IMR-90 (cell line): Measurements from ENCODE around the gene SIGLEC15. TPM values are rescaled to one million over a fixed set of nuclear protein-coding genes. Genes with fewer than 3 reads are reported as not detected.
A peak's percentile ranks its signal among the peaks of the same experiment; 100 is the strongest.

Experiments used
- ATAC-seq: fragments of 200-7000 bp; cut with Tn5 transposase; 2 replicates; pipeline ENCODE4 v1.9.1; 2020; ENCODE audit warnings: low read depth, mild to moderate bottlenecking, moderate library complexity
- BruUV-seq: library from RNA; stranded (reverse); fragments of 400-500 nt; replicated peaks from 2 replicates; lab custom pipeline; 2021; lab: Mats Ljungman, UMichigan
- CTCF ChIA-PET: fragments of 300-600 bp; formaldehyde crosslinking; extraction: SDS; loops from one replicate; lab custom pipeline; 2021; ENCODE audit warnings: antibody characterized with exemption; lab: Yijun Ruan, JAX
- POLR2A ChIA-PET: fragments of 300-600 bp; sonication (Branson Sonifier 250); formaldehyde crosslinking; loops from one replicate; lab custom pipeline; 2022; ENCODE audit warnings: antibody characterized with exemption; ENCODE audit not compliant: unreplicated experiment; lab: Charles Lee
- DNase-seq: peaks from one replicate; pipeline ENCODE4 v3.0.0; 2013
- H2AFZ ChIP-seq: replicated peaks from 2 replicates; pipeline ENCODE3; 2013; ENCODE audit warnings: low read length, mild to moderate bottlenecking; ENCODE audit not compliant: poor library complexity
- H2AK5ac ChIP-seq: 2 replicates; pipeline ENCODE4 v1.6.1; 2013; ENCODE audit warnings: low read depth, low read length, inconsistent platforms
- H2AK9ac ChIP-seq: replicated peaks from 2 replicates; pipeline ENCODE3; 2013; ENCODE audit warnings: mild to moderate bottlenecking, low read depth, low read length, moderate library complexity; ENCODE audit not compliant: poor library complexity
- H2BK120ac ChIP-seq: 2 replicates; pipeline ENCODE4 v1.6.1; 2013; ENCODE audit warnings: low read depth, low read length, inconsistent platforms
- H2BK15ac ChIP-seq: 3 replicates; pipeline ENCODE4 v1.6.1; 2013; ENCODE audit warnings: low read depth, low read length, inconsistent platforms
- H2BK20ac ChIP-seq: 2 replicates; pipeline ENCODE4 v1.6.1; 2013; ENCODE audit warnings: low read depth, mild to moderate bottlenecking, inconsistent platforms, low read length, moderate library complexity
- H2BK5ac ChIP-seq: 2 replicates; pipeline ENCODE4 v1.6.1; 2013; ENCODE audit warnings: mild to moderate bottlenecking, low read depth, low read length, inconsistent platforms; ENCODE audit not compliant: poor library complexity, severe bottlenecking
- H3K14ac ChIP-seq: replicated peaks from 2 replicates; pipeline ENCODE4 v1.6.1; 2013; ENCODE audit warnings: low read depth, low read length, inconsistent platforms
- H3K18ac ChIP-seq: 2 replicates; pipeline ENCODE4 v1.6.1; 2013; ENCODE audit warnings: low read depth, low read length, control low read depth
- H3K23ac ChIP-seq: 2 replicates; pipeline ENCODE4 v1.6.1; 2013; ENCODE audit warnings: low read depth, low read length, inconsistent platforms
- H3K27ac ChIP-seq: 2 replicates; pipeline ENCODE4 v1.5.1; 2013; ENCODE audit warnings: mild to moderate bottlenecking, control low read depth, low read length; ENCODE audit not compliant: insufficient read depth
- H3K27me3 ChIP-seq: 2 replicates; pipeline ENCODE4 v1.6.1; 2013; ENCODE audit warnings: low read length; ENCODE audit not compliant: control insufficient read depth, insufficient read depth
- H3K36me3 ChIP-seq: 2 replicates; pipeline ENCODE4 v1.6.1; 2013; ENCODE audit warnings: low read length, mixed read lengths; ENCODE audit not compliant: control insufficient read depth, insufficient read depth
- H3K4ac ChIP-seq: 2 replicates; pipeline ENCODE4 v1.6.1; 2013; ENCODE audit warnings: low read depth, low read length, inconsistent platforms
- H3K4me1 ChIP-seq: 2 replicates; pipeline ENCODE4 v1.6.1; 2013; ENCODE audit warnings: low read length, mixed read lengths; ENCODE audit not compliant: control insufficient read depth, insufficient read depth
- H3K4me2 ChIP-seq: 2 replicates; pipeline ENCODE4 v1.6.1; 2013; ENCODE audit warnings: low read depth, mild to moderate bottlenecking, control low read depth, low read length, moderate library complexity
- H3K4me3 ChIP-seq: 2 replicates; pipeline ENCODE4 v1.5.1; 2013; ENCODE audit warnings: low read depth, mild to moderate bottlenecking, control low read depth, low read length, moderate library complexity; ENCODE audit not compliant: insufficient read depth
- H3K56ac ChIP-seq: 2 replicates; pipeline ENCODE4 v1.6.1; 2013; ENCODE audit warnings: low read length, inconsistent platforms; ENCODE audit not compliant: insufficient read depth; ENCODE audit errors: extremely low read depth
- H3K79me1 ChIP-seq, 2 experiments: 2 replicates each; pipeline ENCODE4 v1.6.1; 2013; ENCODE audit warnings: low read length in 2 of 2, inconsistent platforms in 1 of 2, low read depth in 1 of 2
- H3K9ac ChIP-seq: 2 replicates; pipeline ENCODE4 v1.6.1; 2013; ENCODE audit warnings: low read depth, low read length, control low read depth
- H3K9me1 ChIP-seq: 2 replicates; pipeline ENCODE4 v1.6.1; 2013; ENCODE audit warnings: low read length, inconsistent platforms; ENCODE audit not compliant: insufficient read depth
- H3K9me3 ChIP-seq: 2 replicates; pipeline ENCODE4 v1.6.1; 2013; ENCODE audit warnings: low read length; ENCODE audit not compliant: control insufficient read depth, insufficient read depth
- H4K20me1 ChIP-seq: 2 replicates; pipeline ENCODE4 v1.6.1; 2013; ENCODE audit warnings: low read length, inconsistent platforms; ENCODE audit not compliant: insufficient read depth
- H4K5ac ChIP-seq: 2 replicates; pipeline ENCODE4 v1.6.1; 2013; ENCODE audit warnings: mild to moderate bottlenecking, low read depth, low read length, control low read depth
- H4K8ac ChIP-seq, 2 experiments: 2 replicates each; pipeline ENCODE4 v1.6.1; 2013; ENCODE audit warnings: low read depth in 2 of 2, low read length in 2 of 2, control low read depth in 1 of 2, inconsistent platforms in 1 of 2
- H4K91ac ChIP-seq: 2 replicates; pipeline ENCODE4 v1.6.1; 2013; ENCODE audit warnings: low read depth, low read length, inconsistent platforms; ENCODE audit not compliant: insufficient read depth
- BHLHE40 ChIP-seq: fragments of 150-350 bp; IDR thresholded peaks from 2 replicates; pipeline ENCODE4 v1.6.1; 2016; ENCODE audit warnings: mild to moderate bottlenecking, low read depth, low read length
- CEBPB ChIP-seq: IDR thresholded peaks from 2 replicates; pipeline ENCODE4 v1.6.1; 2012; ENCODE audit warnings: low read depth, low read length, improper control_type of control experiment
- CHD1 ChIP-seq: IDR thresholded peaks from 2 replicates; pipeline ENCODE4 v1.6.1; 2012; ENCODE audit warnings: low read depth, low read length, improper control_type of control experiment
- FOS ChIP-seq: fragments of 150-350 bp; IDR thresholded peaks from 2 replicates; pipeline ENCODE4 v1.6.1; 2016; ENCODE audit warnings: low read depth, low read length
- MAFK ChIP-seq: IDR thresholded peaks from 2 replicates; pipeline ENCODE4 v1.6.1; 2012; ENCODE audit warnings: low read depth, low read length, improper control_type of control experiment
- MAZ ChIP-seq: IDR thresholded peaks from 2 replicates; pipeline ENCODE4 v1.6.1; 2012; ENCODE audit warnings: low read depth, mild to moderate bottlenecking, low read length, improper control_type of control experiment, moderate library complexity, borderline replicate concordance
- MXI1 ChIP-seq: IDR thresholded peaks from 2 replicates; pipeline ENCODE4 v1.6.1; 2012; ENCODE audit warnings: low read depth, mild to moderate bottlenecking, low read length, moderate library complexity, borderline replicate concordance
- NFE2L2 ChIP-seq: fragments of 150-350 bp; IDR thresholded peaks from 2 replicates; pipeline ENCODE4 v1.6.1; 2016; ENCODE audit warnings: low read depth, mild to moderate bottlenecking, low read length
- POLR2A ChIP-seq: IDR thresholded peaks from 2 replicates; pipeline ENCODE4 v1.6.1; 2012; ENCODE audit warnings: mild to moderate bottlenecking, low read depth, low read length
- RAD21 ChIP-seq: IDR thresholded peaks from 2 replicates; pipeline ENCODE4 v1.6.1; 2012; ENCODE audit warnings: low read length, improper control_type of control experiment
- RCOR1 ChIP-seq: IDR thresholded peaks from 2 replicates; pipeline ENCODE4 v1.6.1; 2012; ENCODE audit warnings: mild to moderate bottlenecking, low read length, improper control_type of control experiment; ENCODE audit not compliant: insufficient replicate concordance
- RFX5 ChIP-seq: IDR thresholded peaks from 2 replicates; pipeline ENCODE4 v1.8.0; 2012; ENCODE audit warnings: low read depth, mild to moderate bottlenecking, low read length, moderate library complexity
- SMC3 ChIP-seq: fragments of 150-350 bp; IDR thresholded peaks from 2 replicates; pipeline ENCODE4 v1.6.1; 2016; ENCODE audit warnings: low read depth, mild to moderate bottlenecking, antibody characterized with exemption, low read length, moderate library complexity
- WGBS, 2 experiments: methylation state at CpG; one replicate each; pipeline versions ENCODE4 v1.1.5 to v1.1.7; 2013; ENCODE audit warnings: missing lambda C conversion rate in 2 of 2; ENCODE audit not compliant: insufficient read length in 1 of 2; ENCODE audit errors: extremely low coverage in 2 of 2; 5-methylcytosine and 5-hydroxymethylcytosine counted together
- dilution Hi-C: fragments of 300-500 bp; cut with HindIII; formaldehyde crosslinking; loops from one replicate; pipeline ENCODE4 v1.14.3; 2018; ENCODE audit warnings: low sequenced_read_pairs; ENCODE audit not compliant: unreplicated experiment
- in situ Hi-C: fragments of 300-500 bp; cut with MboI; formaldehyde crosslinking; loops from 3 replicates; pipeline ENCODE4 v1.14.3; 2019; ENCODE audit warnings: low sequenced_read_pairs, inconsistent platforms, mixed read lengths
- intact Hi-C: fragments of 100-400 bp; cut with micrococcal nuclease; formaldehyde crosslinking; loops from 2 replicates; pipeline ENCODE4 v1.10.0; 2022
- polyA plus RNA-seq, 3 experiments: library from polyadenylated mRNA; depleted of rRNA; stranded (reverse); fragments of >200 nt; gene quantifications; 2 replicates each; pipeline ENCODE4 v1.2.3, GENCODE V29; 2012; ENCODE audit warnings: low replicate concordance in 1 of 3
- total RNA-seq: library from RNA; depleted of rRNA; stranded (reverse); fragments of >200 nt; gene quantifications from 2 replicates; pipeline ENCODE4 v1.2.3, GENCODE V29; 2012
- TF ChIP-seq, protein P1 (sequence below): fragments of 150-350 bp; IDR thresholded peaks from 2 replicates; pipeline ENCODE4 v1.6.1; 2016; ENCODE audit warnings: low read depth, mild to moderate bottlenecking, low read length, moderate library complexity, borderline replicate concordance
- TF ChIP-seq, protein P2 (sequence below): conservative IDR thresholded peaks from 2 replicates; pipeline ENCODE4 v1.5.1; 2012; ENCODE audit warnings: mild to moderate bottlenecking, low read depth, low read length, improper control_type of control experiment
- TF ChIP-seq, protein P3 (sequence below): fragments of 150-350 bp; IDR thresholded peaks from 2 replicates; pipeline ENCODE4 v1.6.1; 2017; ENCODE audit warnings: mild to moderate bottlenecking, antibody characterized with exemption, low read length, low read depth

The SIGLEC15 gene
- total and polyA plus RNA-seq, 2 of the 4 experiments (the other 2 are of a cell fraction): 1.1 to 1.8 TPM

DNA sequence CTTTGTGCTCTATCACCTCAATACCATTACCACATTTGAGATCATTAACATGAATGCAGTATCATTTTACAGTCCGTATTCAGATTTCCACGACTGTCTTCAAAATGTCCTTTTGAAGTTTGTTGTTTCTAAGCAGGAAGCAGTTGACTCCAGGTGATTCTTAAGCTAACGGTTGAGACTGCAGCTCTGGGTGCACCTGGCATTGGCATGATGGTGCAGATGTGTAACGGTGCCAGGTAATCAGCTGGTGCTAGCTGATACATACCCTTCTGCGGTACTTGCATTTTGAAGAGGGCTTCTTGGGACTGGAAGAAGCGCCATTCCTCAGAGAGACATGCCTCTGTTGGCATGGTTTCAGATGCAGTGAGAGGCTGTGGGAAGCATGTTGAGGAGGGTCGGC, 19.5 kb downstream of the SIGLEC15 start:
- Histone ChIP-seq H3K23ac (no peak overlapping the region), H3K9me1 (peaks cover 14% of the 10 kb centered on the region), H3K9me3 (no peaks in the 10 kb centered on the region), H3K79me1 (peaks cover 0 to 5% of the 10 kb centered on the region in 2 experiments; a peak in 1 of 4 replicates), H3K9ac (no peak overlapping the region), H3K4me2 (no peak overlapping the region), H2BK120ac (no peak overlapping the region), H2BK20ac (no peak overlapping the region), H3K56ac (no peak overlapping the region), H4K5ac (no peak overlapping the region), H3K18ac (no peak overlapping the region), H2AK9ac (peak overlapping the region; percentile 17), H2AFZ (no peak overlapping the region), H2BK15ac (no peak overlapping the region), H3K14ac (no peak overlapping the region), H4K20me1 (no peaks in the 10 kb centered on the region), H2AK5ac (no peak overlapping the region), H3K4me1 (peaks cover 2% of the 10 kb centered on the region), H4K8ac (no peak overlapping the region), H3K27ac (no peak overlapping the region), H3K36me3 (peaks cover 9% of the 10 kb centered on the region), H3K4me3 (no peak overlapping the region), H4K91ac (no peak overlapping the region), H2BK5ac (no peak overlapping the region), H3K27me3 (no peaks in the 10 kb centered on the region), H3K4ac (no peak overlapping the region)
- ATAC-seq: no peak
- dilution Hi-C loops: no loop called here
- intact Hi-C loops: no loop called here
- WGBS, 2 experiments: 100% methylated on average over 2 of the region's 7 CpGs; no CpG with 5 or more reads in 1 of the 2 experiments
- CTCF ChIA-PET: no interaction called here
- in situ Hi-C loops: loop anchor here (10.0 kb wide), 1 partner anchor 60 kb away; no protein-coding TSS in a partner anchor
- POLR2A ChIA-PET: no interaction called here
- TF ChIP-seq SMC3 (no peak), MXI1 (no peak), RFX5 (no peak), MAZ (no peak), CEBPB (no peak), NFE2L2 (no peak), FOS (no peak), RAD21 (no peak), CHD1 (no peak), MAFK (no peak), BHLHE40 (no peak), RCOR1 (no peak), POLR2A (no peak)
- TF ChIP-seq, protein P1, sequence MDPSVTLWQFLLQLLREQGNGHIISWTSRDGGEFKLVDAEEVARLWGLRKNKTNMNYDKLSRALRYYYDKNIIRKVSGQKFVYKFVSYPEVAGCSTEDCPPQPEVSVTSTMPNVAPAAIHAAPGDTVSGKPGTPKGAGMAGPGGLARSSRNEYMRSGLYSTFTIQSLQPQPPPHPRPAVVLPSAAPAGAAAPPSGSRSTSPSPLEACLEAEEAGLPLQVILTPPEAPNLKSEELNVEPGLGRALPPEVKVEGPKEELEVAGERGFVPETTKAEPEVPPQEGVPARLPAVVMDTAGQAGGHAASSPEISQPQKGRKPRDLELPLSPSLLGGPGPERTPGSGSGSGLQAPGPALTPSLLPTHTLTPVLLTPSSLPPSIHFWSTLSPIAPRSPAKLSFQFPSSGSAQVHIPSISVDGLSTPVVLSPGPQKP: no peak
- TF ChIP-seq, protein P2, sequence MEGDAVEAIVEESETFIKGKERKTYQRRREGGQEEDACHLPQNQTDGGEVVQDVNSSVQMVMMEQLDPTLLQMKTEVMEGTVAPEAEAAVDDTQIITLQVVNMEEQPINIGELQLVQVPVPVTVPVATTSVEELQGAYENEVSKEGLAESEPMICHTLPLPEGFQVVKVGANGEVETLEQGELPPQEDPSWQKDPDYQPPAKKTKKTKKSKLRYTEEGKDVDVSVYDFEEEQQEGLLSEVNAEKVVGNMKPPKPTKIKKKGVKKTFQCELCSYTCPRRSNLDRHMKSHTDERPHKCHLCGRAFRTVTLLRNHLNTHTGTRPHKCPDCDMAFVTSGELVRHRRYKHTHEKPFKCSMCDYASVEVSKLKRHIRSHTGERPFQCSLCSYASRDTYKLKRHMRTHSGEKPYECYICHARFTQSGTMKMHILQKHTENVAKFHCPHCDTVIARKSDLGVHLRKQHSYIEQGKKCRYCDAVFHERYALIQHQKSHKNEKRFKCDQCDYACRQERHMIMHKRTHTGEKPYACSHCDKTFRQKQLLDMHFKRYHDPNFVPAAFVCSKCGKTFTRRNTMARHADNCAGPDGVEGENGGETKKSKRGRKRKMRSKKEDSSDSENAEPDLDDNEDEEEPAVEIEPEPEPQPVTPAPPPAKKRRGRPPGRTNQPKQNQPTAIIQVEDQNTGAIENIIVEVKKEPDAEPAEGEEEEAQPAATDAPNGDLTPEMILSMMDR: no peak
- TF ChIP-seq, protein P3, sequence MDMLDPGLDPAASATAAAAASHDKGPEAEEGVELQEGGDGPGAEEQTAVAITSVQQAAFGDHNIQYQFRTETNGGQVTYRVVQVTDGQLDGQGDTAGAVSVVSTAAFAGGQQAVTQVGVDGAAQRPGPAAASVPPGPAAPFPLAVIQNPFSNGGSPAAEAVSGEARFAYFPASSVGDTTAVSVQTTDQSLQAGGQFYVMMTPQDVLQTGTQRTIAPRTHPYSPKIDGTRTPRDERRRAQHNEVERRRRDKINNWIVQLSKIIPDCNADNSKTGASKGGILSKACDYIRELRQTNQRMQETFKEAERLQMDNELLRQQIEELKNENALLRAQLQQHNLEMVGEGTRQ: no peak
- no TSS peak for BruUV-seq
- no peak for DNase-seq
